CD14-positive monocyte (primary cell): ENCODE measurements around the gene MRPL36. TPM values are rescaled to one million over a fixed set of nuclear protein-coding genes. Genes with fewer than 3 reads are reported as not detected.
"Not testable (repeated sequence)": the region's sequence is repeated elsewhere in the genome, so short reads cannot be mapped to it uniquely, and the experiment has no call there.

ENCODE experiments used
- DNase-seq, 3 donors: peaks; one replicate each; pipeline ENCODE4 v3.0.0-alpha.2; 2011 to 2022
- H2AFZ ChIP-seq: 2 replicates; pipeline ENCODE4 v1.6.0; 2012; ENCODE audit warnings: mild to moderate bottlenecking, low read depth, low read length, inconsistent platforms; ENCODE audit not compliant: insufficient read depth, poor library complexity, severe bottlenecking
- H3K27ac ChIP-seq, 2 donors: 1 replicate in 1 of 2; 2 replicates in 1 of 2; pipeline ENCODE4 v1.5.1; 2012 to 2013; ENCODE audit warnings: low read length in 2 of 2, control low read depth in 1 of 2, inconsistent platforms in 1 of 2, low read depth in 1 of 2, mild to moderate bottlenecking in 1 of 2
- H3K27me3 ChIP-seq, 2 donors: one replicate each; pipeline versions ENCODE4 v1.6.0 to v1.6.1; 2011 to 2013; ENCODE audit warnings: low read length in 2 of 2; ENCODE audit not compliant: control insufficient read depth in 2 of 2, insufficient read depth in 2 of 2
- H3K36me3 ChIP-seq, 2 donors: replicated peaks in 1 of 2; 1 replicate in 1 of 2; 2 replicates in 1 of 2; pipeline versions ENCODE4 v1.5.1 to v1.6.1; 2012 to 2013; ENCODE audit warnings: low read length in 2 of 2, control low read depth in 1 of 2, inconsistent platforms in 1 of 2, mild to moderate bottlenecking in 1 of 2; ENCODE audit not compliant: insufficient read depth in 2 of 2, control insufficient read depth in 1 of 2
- H3K4me1 ChIP-seq, 2 donors: 1 replicate in 1 of 2; 2 replicates in 1 of 2; pipeline versions ENCODE4 v1.5.1 to v1.6.1; 2012 to 2013; ENCODE audit warnings: low read length in 2 of 2, control low read depth in 1 of 2, inconsistent platforms in 1 of 2, mild to moderate bottlenecking in 1 of 2, moderate library complexity in 1 of 2; ENCODE audit not compliant: insufficient read depth in 2 of 2, control insufficient read depth in 1 of 2
- H3K4me2 ChIP-seq: replicated peaks from 2 replicates; pipeline ENCODE3; 2012; ENCODE audit warnings: low read length, moderate library complexity, mild to moderate bottlenecking; ENCODE audit not compliant: poor library complexity, severe bottlenecking; ENCODE audit errors: extremely low read depth
- H3K4me3 ChIP-seq, 3 experiments: fragments of 200-600 bp in 1 of 3; sonication (generic) in 1 of 3; replicated peaks in 1 of 3; 1 replicate in 2 of 3; 2 replicates in 1 of 3; pipeline ENCODE4 v1.5.1; 2011 to 2013; ENCODE audit warnings: low read length in 3 of 3, mild to moderate bottlenecking in 3 of 3, control low read depth in 2 of 3, low read depth in 2 of 3, inconsistent platforms in 1 of 3, moderate library complexity in 1 of 3
- H3K79me2 ChIP-seq: 2 replicates; pipeline ENCODE4 v1.6.0; 2012; ENCODE audit warnings: mild to moderate bottlenecking, control low read depth, inconsistent platforms, low read length, moderate library complexity; ENCODE audit not compliant: insufficient read depth
- H3K9ac ChIP-seq: 2 replicates; pipeline ENCODE4 v1.6.0; 2017; ENCODE audit warnings: low read length, mild to moderate bottlenecking; ENCODE audit not compliant: insufficient read depth, poor library complexity, severe bottlenecking
- H3K9me3 ChIP-seq, 2 donors: replicated peaks in 1 of 2; 1 replicate in 1 of 2; 2 replicates in 1 of 2; pipeline versions ENCODE4 v1.5.1 to v1.6.1; 2012 to 2013; ENCODE audit warnings: low read length in 2 of 2, control low read depth in 1 of 2; ENCODE audit not compliant: control insufficient read depth in 1 of 2, insufficient read depth in 1 of 2
- H4K20me1 ChIP-seq: 2 replicates; pipeline ENCODE4 v1.6.0; 2012; ENCODE audit warnings: mild to moderate bottlenecking, low read length, control low read depth, moderate library complexity; ENCODE audit not compliant: insufficient read depth
- H3K27ac Mint-ChIP-seq, 7 donors: one replicate each; pipeline ENCODE4 v1.8.0; 2020; ENCODE audit warnings: mild to moderate bottlenecking in 7 of 7, mixed read lengths in 7 of 7, moderate library complexity in 6 of 7, inconsistent platforms in 2 of 7
- H3K27me3 Mint-ChIP-seq, 3 donors: one replicate each; pipeline ENCODE4 v1.8.0; 2021 to 2022; ENCODE audit warnings: low read depth in 3 of 3, mild to moderate bottlenecking in 3 of 3, mixed read lengths in 3 of 3, moderate library complexity in 3 of 3, inconsistent platforms in 1 of 3
- H3K36me3 Mint-ChIP-seq, 2 donors: one replicate each; pipeline ENCODE4 v1.8.0; 2020; ENCODE audit warnings: mixed read lengths in 2 of 2, inconsistent platforms in 1 of 2, mild to moderate bottlenecking in 1 of 2
- H3K4me1 Mint-ChIP-seq: one replicate; pipeline ENCODE4 v1.8.0; 2020; ENCODE audit warnings: mild to moderate bottlenecking, mixed read lengths
- H3K4me3 Mint-ChIP-seq, 2 donors: one replicate each; pipeline ENCODE4 v1.8.0; 2020; ENCODE audit warnings: mild to moderate bottlenecking in 2 of 2, mixed read lengths in 2 of 2, moderate library complexity in 1 of 2
- H3K9me3 Mint-ChIP-seq, 7 donors: one replicate each; pipeline ENCODE4 v1.8.0; 2020 to 2022; ENCODE audit warnings: mixed read lengths in 7 of 7, mild to moderate bottlenecking in 6 of 7, moderate library complexity in 6 of 7, inconsistent platforms in 2 of 7
- CTCF ChIP-seq: fragments of 200-600 bp; IDR thresholded peaks from one replicate; pipeline ENCODE4 v1.8.0; 2022; ENCODE audit warnings: antibody characterized with exemption, mild to moderate bottlenecking
- WGBS: methylation state at CpG from one replicate; pipeline ENCODE4 v1.1.5; 2013; ENCODE audit warnings: missing lambda C conversion rate; ENCODE audit not compliant: insufficient coverage; 5-methylcytosine and 5-hydroxymethylcytosine counted together
- intact Hi-C, 2 donors: fragments of 100-400 bp; cut with micrococcal nuclease; formaldehyde crosslinking; loops; one replicate each; pipeline versions ENCODE4 v1.15.0 to v1.15.1; 2023
- polyA plus RNA-seq, 3 donors: library from polyadenylated mRNA; depleted of rRNA in 1 of 3; unstranded in 2 of 3; stranded (reverse) in 1 of 3; fragments of 300-500 nt in 2 of 3; fragments of >200 nt in 1 of 3; fragmentation: Illumina TruSeq in 2 of 3; gene quantifications; 1 replicate in 2 of 3; 2 replicates in 1 of 3; pipeline ENCODE4 v1.2.3, GENCODE V29; 2012 to 2021

The MRPL36 gene
- polyA plus RNA-seq, 3 donors: 17.9 to 81.7 (median 65.9) TPM

- no peaks in the 10 kb centered on the region for H3K79me2 ChIP-seq
- Mint-ChIP-seq H3K27me3 (peaks cover 3 to 12% (median 5%) of the 10 kb centered on the region in 3 donors), H3K27ac (no peak overlapping the region), H3K9me3 (peaks cover 0 to 2% (median 0%) of the 10 kb centered on the region in 7 donors), H3K4me1 (peaks cover 6% of the 10 kb centered on the region), H3K36me3 (no peaks in the 10 kb centered on the region), H3K4me3 (no peak overlapping the region)
- H3K9me3 ChIP-seq: no peaks in the 10 kb centered on the region
- no peaks in the 10 kb centered on the region for H3K27me3 ChIP-seq
- DNase-seq: no peak
- no peak overlapping the region for H3K27ac ChIP-seq
- no peak overlapping the region for H3K4me2 ChIP-seq
- no peak for TF ChIP-seq CTCF
- no peak overlapping the region for H2AFZ ChIP-seq
- 50% methylated on average over 5 of the region's 10 CpGs for WGBS
- no peaks in the 10 kb centered on the region for H3K36me3 ChIP-seq
- intact Hi-C loops: loop anchor here (10.0 kb wide), 3 partner anchors 435 to 1175 kb away; partner anchors contain the start of genes CEP72 (in 1 of the 2) and CLPTM1L (in 1 of the 2)
- no peaks in the 10 kb centered on the region for H4K20me1 ChIP-seq
- no peak overlapping the region for H3K9ac ChIP-seq
- H3K4me3 ChIP-seq: no peak overlapping the region
- no peaks in the 10 kb centered on the region for H3K4me1 ChIP-seq
Measured at GRCh38 chr5:1789834-1790471, 9.7 kb downstream of the MRPL36 start.

GRCh38 chr5:1789438-1789833, 10.2 kb downstream of the MRPL36 start:
- H3K4me3 Mint-ChIP-seq, H3K36me3 Mint-ChIP-seq, H3K36me3 ChIP-seq, H3K27ac Mint-ChIP-seq, H3K9ac ChIP-seq, H3K27me3 ChIP-seq, H3K27ac ChIP-seq, H3K79me2 ChIP-seq, H3K4me1 ChIP-seq, intact Hi-C loops, H4K20me1 ChIP-seq, DNase-seq, H2AFZ ChIP-seq, H3K4me2 ChIP-seq, H3K4me1 Mint-ChIP-seq, H3K4me3 ChIP-seq, H3K9me3 Mint-ChIP-seq, H3K9me3 ChIP-seq: not testable (repeated sequence)
- peaks cover 3 to 12% (median 3%) of the 10 kb centered on the region in 3 donors for H3K27me3 Mint-ChIP-seq
- 100% methylated on average over 1 of the region's 3 CpGs for WGBS
